Measurements from ENCODE around the gene ZNF579.
A peak's percentile ranks its signal among the peaks of the same experiment; 100 is the strongest.

The ZNF579 gene

DNA sequence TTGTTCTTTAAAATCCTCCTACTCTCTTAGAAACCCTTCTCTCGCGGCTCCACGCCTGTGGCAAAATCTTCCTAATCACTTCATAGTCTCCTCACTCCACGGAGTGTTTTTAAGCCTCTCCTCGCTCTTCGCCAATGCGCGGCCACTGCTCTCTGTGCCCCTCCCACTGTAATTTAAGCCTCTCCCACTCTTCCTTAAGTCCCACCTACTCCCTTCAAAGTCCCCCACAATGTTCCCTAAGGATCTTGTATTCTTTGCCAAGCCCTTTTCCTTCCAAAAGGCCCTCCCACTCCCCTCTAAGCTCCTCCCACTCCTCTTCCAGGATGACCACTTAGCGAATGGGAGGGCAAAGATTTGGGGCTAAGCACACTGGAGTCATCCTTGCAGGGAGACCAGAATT, 17.4 kb upstream of the ZNF579 start:
- in situ Hi-C loops (cut with HindIII; ENCODE audit: low pct_unique_long_range_greater_than_20kb, low sequenced_read_pairs): no loop called here
- TF ChIP-seq JUND (IDR thresholded peaks at IDR 0.05; ENCODE audit: low read depth): no peak
- DNase-seq (ENCODE audit: low read depth in 1 of 2, low spot score in 1 of 2): no peak

- no peak for DNase-seq (ENCODE audit: low read depth in 1 of 2, low spot score in 1 of 2)
- in situ Hi-C loops (cut with HindIII; ENCODE audit: low pct_unique_long_range_greater_than_20kb, low sequenced_read_pairs): no loop called here
- no peak for TF ChIP-seq JUND (IDR thresholded peaks at IDR 0.05; ENCODE audit: low read depth)
These were observed 16.9 kb upstream of the ZNF579 start for GRCh38 chr19:55597501-55597921.

DNA sequence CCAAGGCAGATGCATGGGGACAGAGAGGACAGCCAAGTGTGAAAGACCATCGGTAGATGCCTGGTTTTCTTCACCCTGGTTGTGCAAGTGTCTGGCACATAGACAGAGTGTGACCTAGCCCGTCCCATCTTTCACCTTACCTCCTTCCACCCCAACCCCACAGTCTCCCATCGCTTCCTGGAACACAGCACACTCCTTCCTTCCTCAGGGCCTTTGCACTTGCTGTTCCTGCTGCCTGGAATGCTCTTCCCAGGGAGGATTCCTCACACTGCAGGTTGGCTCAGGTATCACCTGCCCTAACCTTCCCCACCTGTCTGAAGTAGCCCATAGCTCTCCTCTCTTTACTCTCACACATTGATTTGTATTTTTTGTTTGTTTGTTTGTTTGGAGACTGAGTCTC, 15.7 kb upstream of the ZNF579 start:
- TF ChIP-seq JUND (IDR thresholded peaks at IDR 0.05; ENCODE audit: low read depth): no peak
- in situ Hi-C loops (cut with HindIII; ENCODE audit: low pct_unique_long_range_greater_than_20kb, low sequenced_read_pairs): no loop called here
- DNase-seq (ENCODE audit: low read depth in 1 of 2, low spot score in 1 of 2): no peak

GRCh38 chr19:55594996-55595545, 14.4 kb upstream of the ZNF579 start:
- in situ Hi-C loops (cut with HindIII; ENCODE audit: low pct_unique_long_range_greater_than_20kb, low sequenced_read_pairs): no loop called here
- DNase-seq (ENCODE audit: low read depth in 1 of 2, low spot score in 1 of 2): no peak
- no peak for TF ChIP-seq JUND (IDR thresholded peaks at IDR 0.05; ENCODE audit: low read depth)

DNA sequence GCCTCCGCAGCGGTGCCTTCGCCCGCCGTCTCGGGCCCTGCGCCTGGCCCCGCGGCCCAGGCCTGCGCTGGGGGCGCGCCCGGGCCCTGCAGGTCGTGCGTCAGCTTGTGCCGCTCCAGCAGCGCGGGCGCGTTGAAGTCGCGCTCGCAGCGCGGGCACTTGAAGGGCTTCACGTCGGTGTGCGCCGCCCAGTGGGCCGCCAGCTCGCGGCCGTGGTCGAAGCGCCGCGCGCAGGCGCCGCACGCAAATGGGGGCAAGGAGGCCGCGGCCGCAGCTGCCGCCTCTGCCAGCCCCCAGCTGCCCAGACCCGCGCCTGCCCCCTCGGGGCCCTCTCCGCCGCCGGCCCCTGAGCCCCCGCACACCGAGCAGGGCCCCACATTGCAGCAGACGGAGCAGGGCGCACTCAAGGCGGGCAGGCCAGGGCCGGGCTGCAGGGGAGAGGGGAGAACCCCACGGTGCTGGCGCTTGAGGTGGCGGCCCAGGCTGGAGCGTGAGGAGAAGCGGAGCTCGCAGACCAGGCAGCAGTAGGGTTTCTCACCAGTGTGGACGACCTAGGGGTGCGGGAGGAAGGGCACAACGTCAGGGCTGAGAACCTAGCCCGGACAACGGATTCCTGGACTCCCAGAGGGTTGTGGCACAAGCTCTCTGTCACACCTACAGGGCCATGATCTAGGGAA, 12.6 kb upstream of the ZNF579 start:
- in situ Hi-C loops (cut with HindIII; ENCODE audit: low pct_unique_long_range_greater_than_20kb, low sequenced_read_pairs): no loop called here
- no peak for DNase-seq (ENCODE audit: low read depth in 1 of 2, low spot score in 1 of 2)
- no peak for TF ChIP-seq JUND (IDR thresholded peaks at IDR 0.05; ENCODE audit: low read depth)

- DNase-seq (ENCODE audit: low read depth in 1 of 2, low spot score in 1 of 2): no peak
- no peak for TF ChIP-seq JUND (IDR thresholded peaks at IDR 0.05; ENCODE audit: low read depth)
- in situ Hi-C loops (cut with HindIII; ENCODE audit: low pct_unique_long_range_greater_than_20kb, low sequenced_read_pairs): no loop called here
These were observed 11.9 kb upstream of the ZNF579 start for GRCh38 chr19:55592391-55593090.

GRCh38 chr19:55591555-55591954, 10.9 kb upstream of the ZNF579 start:
- in situ Hi-C loops (cut with HindIII; ENCODE audit: low pct_unique_long_range_greater_than_20kb, low sequenced_read_pairs): no loop called here
- TF ChIP-seq JUND (IDR thresholded peaks at IDR 0.05; ENCODE audit: low read depth): no peak
- no peak for DNase-seq (ENCODE audit: low read depth in 1 of 2, low spot score in 1 of 2)

GRCh38 chr19:55590617-55591016, 10.0 kb upstream of the ZNF579 start:
- in situ Hi-C loops (cut with HindIII; ENCODE audit: low pct_unique_long_range_greater_than_20kb, low sequenced_read_pairs): no loop called here

GRCh38 chr19:55590109-55590508, 9.5 kb upstream of the ZNF579 start:
- in situ Hi-C loops (cut with HindIII; ENCODE audit: low pct_unique_long_range_greater_than_20kb, low sequenced_read_pairs): no loop called here

More at GRCh38 chr19:55590617-55591016, 10.0 kb upstream of the ZNF579 start:
- TF ChIP-seq JUND (IDR thresholded peaks at IDR 0.05; ENCODE audit: low read depth): no peak
- DNase-seq (ENCODE audit: low read depth in 1 of 2, low spot score in 1 of 2): peak in 1 of 2 experiments; percentile 73

DNA sequence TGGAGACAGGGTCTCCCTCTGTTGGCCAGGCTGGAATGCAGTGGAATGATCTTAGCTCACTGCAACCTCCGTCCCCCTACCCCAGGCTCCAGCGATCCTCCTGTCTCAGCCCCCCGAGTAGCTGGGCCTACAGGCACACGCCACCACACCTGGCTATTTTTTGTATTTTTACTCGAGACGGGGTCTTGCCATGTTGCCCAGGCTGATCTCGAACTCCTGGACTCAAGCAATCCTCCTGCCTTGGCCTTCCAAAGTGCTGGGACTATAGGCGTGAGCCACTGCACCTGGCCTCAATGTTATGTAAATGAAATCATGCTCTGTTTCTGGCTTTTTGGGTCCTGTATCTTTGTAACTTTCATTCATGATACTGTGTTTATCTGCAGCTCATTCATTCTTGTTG, 8.1 kb upstream of the ZNF579 start:
- no peak for DNase-seq (ENCODE audit: low read depth in 1 of 2, low spot score in 1 of 2)
- in situ Hi-C loops (cut with HindIII; ENCODE audit: low pct_unique_long_range_greater_than_20kb, low sequenced_read_pairs): no loop called here
- TF ChIP-seq JUND (IDR thresholded peaks at IDR 0.05; ENCODE audit: low read depth): no peak

More at GRCh38 chr19:55590109-55590508, 9.5 kb upstream of the ZNF579 start:
- no peak for TF ChIP-seq JUND (IDR thresholded peaks at IDR 0.05; ENCODE audit: low read depth)
- DNase-seq (ENCODE audit: low read depth in 1 of 2, low spot score in 1 of 2): no peak

DNA sequence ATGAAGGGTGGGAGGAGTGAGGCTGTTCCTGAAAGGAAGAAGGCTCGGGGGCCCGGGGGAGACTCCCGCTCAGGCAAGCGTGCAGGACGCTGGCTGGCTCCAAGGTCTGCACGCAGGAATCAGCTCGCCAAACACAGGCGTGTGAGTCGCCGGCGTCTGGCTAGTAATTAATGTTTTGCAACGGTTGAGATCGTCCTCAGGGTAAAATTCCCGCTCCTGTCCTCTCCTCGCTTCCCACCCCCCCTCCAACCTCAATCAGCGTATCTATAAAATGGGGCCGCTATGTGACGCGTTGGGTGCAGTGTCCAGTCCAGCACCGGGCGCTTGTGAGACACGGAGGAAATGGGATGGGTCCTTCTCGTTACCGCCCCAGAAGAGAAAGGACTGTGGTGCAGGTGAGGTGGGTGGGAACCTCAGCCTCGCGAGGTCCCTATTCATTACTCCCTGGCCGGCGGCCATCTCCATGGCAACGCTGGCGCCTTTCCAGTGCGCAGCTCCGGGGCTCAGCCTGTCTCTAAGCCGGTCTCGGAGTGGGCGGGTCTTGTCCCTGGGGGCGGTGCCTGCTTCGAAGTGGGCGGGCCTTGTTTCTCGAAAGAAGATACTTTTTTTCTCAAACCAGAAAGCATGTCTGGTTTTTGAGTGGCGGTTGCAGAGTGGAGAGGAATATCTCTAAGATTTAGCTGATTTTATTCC, 6.5 kb upstream of the ZNF579 start:
- in situ Hi-C loops (cut with HindIII; ENCODE audit: low pct_unique_long_range_greater_than_20kb, low sequenced_read_pairs): no loop called here
- TF ChIP-seq JUND (IDR thresholded peaks at IDR 0.05; ENCODE audit: low read depth): no peak
- peak; percentile 89 to 94 for DNase-seq (ENCODE audit: low read depth in 1 of 2, low spot score in 1 of 2)

DNA sequence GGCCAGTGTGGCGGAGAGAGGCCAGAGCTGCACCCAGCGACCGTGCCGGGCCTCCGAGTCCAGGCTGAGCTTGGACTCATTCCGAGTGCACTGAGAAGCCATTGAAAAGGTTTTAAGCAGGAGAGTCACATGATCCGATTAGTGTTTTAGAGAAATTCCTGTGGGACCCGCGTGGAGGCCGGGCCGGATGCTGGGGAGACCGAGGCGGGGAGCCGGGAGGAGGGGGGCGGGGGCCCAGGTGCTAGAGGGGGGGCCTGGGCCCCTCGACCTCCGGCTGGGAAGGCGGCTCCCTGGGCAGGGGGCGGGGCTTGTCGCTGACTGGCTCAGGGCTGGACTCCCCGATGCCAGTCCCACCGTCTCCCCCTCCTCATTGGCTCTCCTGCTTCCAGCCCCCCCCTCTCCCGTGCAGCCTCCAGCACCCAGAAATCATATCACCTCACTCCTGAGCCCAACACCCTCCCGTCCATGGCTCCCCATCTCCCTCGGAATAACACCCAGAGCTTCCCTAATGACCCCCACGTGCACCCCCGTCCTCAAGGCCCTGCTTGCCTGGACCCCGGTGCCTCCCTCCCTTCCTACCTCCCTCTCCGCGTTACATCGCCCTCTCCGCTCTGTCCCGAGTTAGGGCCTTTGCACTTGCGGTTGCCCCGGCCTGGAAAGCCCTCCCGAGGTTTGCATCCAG, 5.2 kb upstream of the ZNF579 start:
- in situ Hi-C loops (cut with HindIII; ENCODE audit: low pct_unique_long_range_greater_than_20kb, low sequenced_read_pairs): no loop called here
- DNase-seq (ENCODE audit: low read depth in 1 of 2, low spot score in 1 of 2): no peak
- no peak for TF ChIP-seq JUND (IDR thresholded peaks at IDR 0.05; ENCODE audit: low read depth)
